IMR-90 (cell line): ENCODE results near the gene AMZ1. TPM values are rescaled to one million over a fixed set of nuclear protein-coding genes. Genes with fewer than 3 reads are reported as not detected.

Source experiments
- ATAC-seq: fragments of 200-7000 bp; cut with Tn5 transposase; 2 replicates; pipeline ENCODE4 v1.9.1; 2020; ENCODE audit warnings: low read depth, mild to moderate bottlenecking, moderate library complexity
- BruUV-seq: library from RNA; stranded (reverse); fragments of 400-500 nt; replicated peaks from 2 replicates; lab custom pipeline; 2021; lab: Mats Ljungman, UMichigan
- CTCF ChIA-PET: fragments of 300-600 bp; formaldehyde crosslinking; extraction: SDS; loops from one replicate; lab custom pipeline; 2021; ENCODE audit warnings: antibody characterized with exemption; lab: Yijun Ruan, JAX
- POLR2A ChIA-PET: fragments of 300-600 bp; sonication (Branson Sonifier 250); formaldehyde crosslinking; loops from one replicate; lab custom pipeline; 2022; ENCODE audit warnings: antibody characterized with exemption; ENCODE audit not compliant: unreplicated experiment; lab: Charles Lee
- DNase-seq: peaks from one replicate; pipeline ENCODE4 v3.0.0; 2013
- H2AFZ ChIP-seq: replicated peaks from 2 replicates; pipeline ENCODE3; 2013; ENCODE audit warnings: low read length, mild to moderate bottlenecking; ENCODE audit not compliant: poor library complexity
- H2AK5ac ChIP-seq: 2 replicates; pipeline ENCODE4 v1.6.1; 2013; ENCODE audit warnings: low read depth, low read length, inconsistent platforms
- H2AK9ac ChIP-seq: replicated peaks from 2 replicates; pipeline ENCODE3; 2013; ENCODE audit warnings: mild to moderate bottlenecking, low read depth, low read length, moderate library complexity; ENCODE audit not compliant: poor library complexity
- H2BK120ac ChIP-seq: 2 replicates; pipeline ENCODE4 v1.6.1; 2013; ENCODE audit warnings: low read depth, low read length, inconsistent platforms
- H2BK15ac ChIP-seq: 3 replicates; pipeline ENCODE4 v1.6.1; 2013; ENCODE audit warnings: low read depth, low read length, inconsistent platforms
- H2BK20ac ChIP-seq: 2 replicates; pipeline ENCODE4 v1.6.1; 2013; ENCODE audit warnings: low read depth, mild to moderate bottlenecking, inconsistent platforms, low read length, moderate library complexity
- H2BK5ac ChIP-seq: 2 replicates; pipeline ENCODE4 v1.6.1; 2013; ENCODE audit warnings: mild to moderate bottlenecking, low read depth, low read length, inconsistent platforms; ENCODE audit not compliant: poor library complexity, severe bottlenecking
- H3K14ac ChIP-seq: replicated peaks from 2 replicates; pipeline ENCODE4 v1.6.1; 2013; ENCODE audit warnings: low read depth, low read length, inconsistent platforms
- H3K18ac ChIP-seq: 2 replicates; pipeline ENCODE4 v1.6.1; 2013; ENCODE audit warnings: low read depth, low read length, control low read depth
- H3K23ac ChIP-seq: 2 replicates; pipeline ENCODE4 v1.6.1; 2013; ENCODE audit warnings: low read depth, low read length, inconsistent platforms
- H3K27ac ChIP-seq: 2 replicates; pipeline ENCODE4 v1.5.1; 2013; ENCODE audit warnings: mild to moderate bottlenecking, control low read depth, low read length; ENCODE audit not compliant: insufficient read depth
- H3K27me3 ChIP-seq: 2 replicates; pipeline ENCODE4 v1.6.1; 2013; ENCODE audit warnings: low read length; ENCODE audit not compliant: control insufficient read depth, insufficient read depth
- H3K36me3 ChIP-seq: 2 replicates; pipeline ENCODE4 v1.6.1; 2013; ENCODE audit warnings: low read length, mixed read lengths; ENCODE audit not compliant: control insufficient read depth, insufficient read depth
- H3K4ac ChIP-seq: 2 replicates; pipeline ENCODE4 v1.6.1; 2013; ENCODE audit warnings: low read depth, low read length, inconsistent platforms
- H3K4me1 ChIP-seq: 2 replicates; pipeline ENCODE4 v1.6.1; 2013; ENCODE audit warnings: low read length, mixed read lengths; ENCODE audit not compliant: control insufficient read depth, insufficient read depth
- H3K4me2 ChIP-seq: 2 replicates; pipeline ENCODE4 v1.6.1; 2013; ENCODE audit warnings: low read depth, mild to moderate bottlenecking, control low read depth, low read length, moderate library complexity
- H3K4me3 ChIP-seq: 2 replicates; pipeline ENCODE4 v1.5.1; 2013; ENCODE audit warnings: low read depth, mild to moderate bottlenecking, control low read depth, low read length, moderate library complexity; ENCODE audit not compliant: insufficient read depth
- H3K56ac ChIP-seq: 2 replicates; pipeline ENCODE4 v1.6.1; 2013; ENCODE audit warnings: low read length, inconsistent platforms; ENCODE audit not compliant: insufficient read depth; ENCODE audit errors: extremely low read depth
- H3K79me1 ChIP-seq, 2 experiments: 2 replicates each; pipeline ENCODE4 v1.6.1; 2013; ENCODE audit warnings: low read length in 2 of 2, inconsistent platforms in 1 of 2, low read depth in 1 of 2
- H3K9ac ChIP-seq: 2 replicates; pipeline ENCODE4 v1.6.1; 2013; ENCODE audit warnings: low read depth, low read length, control low read depth
- H3K9me1 ChIP-seq: 2 replicates; pipeline ENCODE4 v1.6.1; 2013; ENCODE audit warnings: low read length, inconsistent platforms; ENCODE audit not compliant: insufficient read depth
- H3K9me3 ChIP-seq: 2 replicates; pipeline ENCODE4 v1.6.1; 2013; ENCODE audit warnings: low read length; ENCODE audit not compliant: control insufficient read depth, insufficient read depth
- H4K20me1 ChIP-seq: 2 replicates; pipeline ENCODE4 v1.6.1; 2013; ENCODE audit warnings: low read length, inconsistent platforms; ENCODE audit not compliant: insufficient read depth
- H4K5ac ChIP-seq: 2 replicates; pipeline ENCODE4 v1.6.1; 2013; ENCODE audit warnings: mild to moderate bottlenecking, low read depth, low read length, control low read depth
- H4K8ac ChIP-seq, 2 experiments: 2 replicates each; pipeline ENCODE4 v1.6.1; 2013; ENCODE audit warnings: low read depth in 2 of 2, low read length in 2 of 2, control low read depth in 1 of 2, inconsistent platforms in 1 of 2
- H4K91ac ChIP-seq: 2 replicates; pipeline ENCODE4 v1.6.1; 2013; ENCODE audit warnings: low read depth, low read length, inconsistent platforms; ENCODE audit not compliant: insufficient read depth
- CHD1 ChIP-seq: IDR thresholded peaks from 2 replicates; pipeline ENCODE4 v1.6.1; 2012; ENCODE audit warnings: low read depth, low read length, improper control_type of control experiment
- CTCF ChIP-seq: conservative IDR thresholded peaks from 2 replicates; pipeline ENCODE4 v1.5.1; 2012; ENCODE audit warnings: mild to moderate bottlenecking, low read depth, low read length, improper control_type of control experiment
- ELK1 ChIP-seq: fragments of 150-350 bp; IDR thresholded peaks from 2 replicates; pipeline ENCODE4 v1.6.1; 2016; ENCODE audit warnings: low read depth, mild to moderate bottlenecking, low read length, moderate library complexity, borderline replicate concordance
- FOS ChIP-seq: fragments of 150-350 bp; IDR thresholded peaks from 2 replicates; pipeline ENCODE4 v1.6.1; 2016; ENCODE audit warnings: low read depth, low read length
- MAFK ChIP-seq: IDR thresholded peaks from 2 replicates; pipeline ENCODE4 v1.6.1; 2012; ENCODE audit warnings: low read depth, low read length, improper control_type of control experiment
- MAZ ChIP-seq: IDR thresholded peaks from 2 replicates; pipeline ENCODE4 v1.6.1; 2012; ENCODE audit warnings: low read depth, mild to moderate bottlenecking, low read length, improper control_type of control experiment, moderate library complexity, borderline replicate concordance
- MXI1 ChIP-seq: IDR thresholded peaks from 2 replicates; pipeline ENCODE4 v1.6.1; 2012; ENCODE audit warnings: low read depth, mild to moderate bottlenecking, low read length, moderate library complexity, borderline replicate concordance
- NFE2L2 ChIP-seq: fragments of 150-350 bp; IDR thresholded peaks from 2 replicates; pipeline ENCODE4 v1.6.1; 2016; ENCODE audit warnings: low read depth, mild to moderate bottlenecking, low read length
- POLR2A ChIP-seq: IDR thresholded peaks from 2 replicates; pipeline ENCODE4 v1.6.1; 2012; ENCODE audit warnings: mild to moderate bottlenecking, low read depth, low read length
- RAD21 ChIP-seq: IDR thresholded peaks from 2 replicates; pipeline ENCODE4 v1.6.1; 2012; ENCODE audit warnings: low read length, improper control_type of control experiment
- RCOR1 ChIP-seq: IDR thresholded peaks from 2 replicates; pipeline ENCODE4 v1.6.1; 2012; ENCODE audit warnings: mild to moderate bottlenecking, low read length, improper control_type of control experiment; ENCODE audit not compliant: insufficient replicate concordance
- RFX5 ChIP-seq: IDR thresholded peaks from 2 replicates; pipeline ENCODE4 v1.8.0; 2012; ENCODE audit warnings: low read depth, mild to moderate bottlenecking, low read length, moderate library complexity
- SMC3 ChIP-seq: fragments of 150-350 bp; IDR thresholded peaks from 2 replicates; pipeline ENCODE4 v1.6.1; 2016; ENCODE audit warnings: low read depth, mild to moderate bottlenecking, antibody characterized with exemption, low read length, moderate library complexity
- USF2 ChIP-seq: fragments of 150-350 bp; IDR thresholded peaks from 2 replicates; pipeline ENCODE4 v1.6.1; 2017; ENCODE audit warnings: mild to moderate bottlenecking, antibody characterized with exemption, low read length, low read depth
- WGBS, 2 experiments: methylation state at CpG; one replicate each; pipeline versions ENCODE4 v1.1.5 to v1.1.7; 2013; ENCODE audit warnings: missing lambda C conversion rate in 2 of 2; ENCODE audit not compliant: insufficient read length in 1 of 2; ENCODE audit errors: extremely low coverage in 2 of 2; 5-methylcytosine and 5-hydroxymethylcytosine counted together
- dilution Hi-C: fragments of 300-500 bp; cut with HindIII; formaldehyde crosslinking; loops from one replicate; pipeline ENCODE4 v1.14.3; 2018; ENCODE audit warnings: low sequenced_read_pairs; ENCODE audit not compliant: unreplicated experiment
- in situ Hi-C: fragments of 300-500 bp; cut with MboI; formaldehyde crosslinking; loops from 3 replicates; pipeline ENCODE4 v1.14.3; 2019; ENCODE audit warnings: low sequenced_read_pairs, inconsistent platforms, mixed read lengths
- intact Hi-C: fragments of 100-400 bp; cut with micrococcal nuclease; formaldehyde crosslinking; loops from 2 replicates; pipeline ENCODE4 v1.10.0; 2022
- polyA plus RNA-seq, 3 experiments: library from polyadenylated mRNA; depleted of rRNA; stranded (reverse); fragments of >200 nt; gene quantifications; 2 replicates each; pipeline ENCODE4 v1.2.3, GENCODE V29; 2012; ENCODE audit warnings: low replicate concordance in 1 of 3
- total RNA-seq: library from RNA; depleted of rRNA; stranded (reverse); fragments of >200 nt; gene quantifications from 2 replicates; pipeline ENCODE4 v1.2.3, GENCODE V29; 2012

Gene AMZ1
- total and polyA plus RNA-seq, 2 of the 4 experiments (the other 2 are of a cell fraction), result 0.54 to 1.6 TPM

- Histone ChIP-seq H2AK9ac (no peak overlapping the region), H3K27ac (no peak overlapping the region), H3K9me1 (no peaks in the 10 kb centered on the region), H3K23ac (no peak overlapping the region), H3K18ac (no peak overlapping the region), H3K36me3 (no peaks in the 10 kb centered on the region), H3K4ac (no peak overlapping the region), H4K8ac (no peak overlapping the region), H2BK120ac (no peak overlapping the region), H3K4me3 (no peak overlapping the region), H2AK5ac (no peak overlapping the region), H3K56ac (no peak overlapping the region), H4K91ac (no peak overlapping the region), H2BK5ac (no peak overlapping the region), H3K9me3 (peaks cover 9% of the 10 kb centered on the region), H2BK20ac (no peak overlapping the region), H3K79me1 (no peaks in the 10 kb centered on the region), H3K4me1 (peaks cover 6% of the 10 kb centered on the region), H2AFZ (no peak overlapping the region), H4K20me1 (no peaks in the 10 kb centered on the region), H4K5ac (no peak overlapping the region), H3K27me3 (no peaks in the 10 kb centered on the region), H3K4me2 (no peak overlapping the region), H3K14ac (no peak overlapping the region), H2BK15ac (no peak overlapping the region), H3K9ac (no peak overlapping the region)
- in situ Hi-C loops (no loop called here), dilution Hi-C loops (no loop called here), intact Hi-C loops (loop anchor here (2.0 to 5.0 kb wide), 2 partner anchors 192 to 485 kb away; no protein-coding TSS in a partner anchor)
- no peak for TF ChIP-seq MXI1
- TF ChIP-seq NFE2L2, result no peak
- no peak for TF ChIP-seq CHD1
- TF ChIP-seq RCOR1, result no peak
- TF ChIP-seq POLR2A, result no peak
- TF ChIP-seq RFX5, result no peak
- no peak for TF ChIP-seq USF2
- TF ChIP-seq SMC3, result no peak
- TF ChIP-seq FOS, result no peak
- TF ChIP-seq MAZ, result no peak
- TF ChIP-seq MAFK, result no peak
- TF ChIP-seq RAD21, result no peak
- TF ChIP-seq CTCF, result no peak
- TF ChIP-seq ELK1, result no peak
- CTCF ChIA-PET, result interaction anchor here (0.6 to 1.5 kb wide), 5 partner anchors 10 to 377 kb away, joined by 3 to 5 read pairs (median 3); no protein-coding TSS in a partner anchor
- no TSS peak for BruUV-seq
- ATAC-seq (no peak), DNase-seq (no peak)
- 75% methylated on average over 8 of the region's 13 CpGs; no CpG with 5 or more reads in 1 of the 2 experiments for WGBS, 2 experiments
- POLR2A ChIA-PET, result no interaction called here
Observed at GRCh38 chr7:2670171-2670570, 17.8 kb upstream of the AMZ1 start.
